SK-N-SH treated with all-trans-retinoic acid at 6 μM for 48 hours (cell line): ENCODE data around the gene NPFFR2.

Source experiments
- ZC3H10 ChIP-seq: fragments of 250-450 bp; sonication (Bioruptor Pico); IDR thresholded peaks from 2 replicates; pipeline ENCODE4 v1.5.1; 2021; ENCODE audit warnings: mild to moderate bottlenecking, moderate library complexity
- ZFP30 ChIP-seq: fragments of 450-650 bp; formaldehyde crosslinking; IDR thresholded peaks from 2 replicates; pipeline ENCODE4 v1.5.0; 2022; ENCODE audit warnings: mild to moderate bottlenecking, moderate library complexity

GRCh38 chr4:72136429-72136828, 104.6 kb downstream of the NPFFR2 start:
- TF ChIP-seq ZFP30 (no peak), ZC3H10 (CRISPR knock-in tag) (no peak)
